GM12873 (cell line): Measurements from ENCODE around the gene OPCML.

Experiments
- TF ChIP-seq, protein P1 (sequence below): IDR thresholded peaks from 2 replicates; pipeline ENCODE4 v1.5.1; 2012; ENCODE audit warnings: low read depth, mild to moderate bottlenecking, moderate library complexity, low read length, control low read depth; ENCODE audit not compliant: insufficient read depth; ENCODE audit errors: missing control alignments

Gene OPCML

DNA sequence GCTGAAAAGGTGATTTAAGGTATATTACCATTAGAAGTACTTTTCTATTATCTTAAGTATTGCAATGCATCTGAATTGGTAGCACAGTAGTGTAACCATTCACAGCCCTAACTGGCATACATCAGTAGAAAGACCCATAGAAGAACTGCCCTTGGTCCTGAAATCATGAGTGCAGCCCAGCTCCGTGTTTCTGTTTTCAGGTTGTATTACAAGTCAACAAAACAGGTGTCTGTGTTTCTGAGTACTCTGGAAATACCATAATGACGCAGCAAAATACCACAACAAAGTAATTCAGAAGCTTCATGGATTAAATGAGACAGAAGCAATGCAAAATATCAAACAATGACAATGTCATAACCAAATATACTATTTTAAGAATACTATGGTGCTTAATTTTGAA, 226.3 kb downstream of the OPCML start:
- TF ChIP-seq, protein P1, sequence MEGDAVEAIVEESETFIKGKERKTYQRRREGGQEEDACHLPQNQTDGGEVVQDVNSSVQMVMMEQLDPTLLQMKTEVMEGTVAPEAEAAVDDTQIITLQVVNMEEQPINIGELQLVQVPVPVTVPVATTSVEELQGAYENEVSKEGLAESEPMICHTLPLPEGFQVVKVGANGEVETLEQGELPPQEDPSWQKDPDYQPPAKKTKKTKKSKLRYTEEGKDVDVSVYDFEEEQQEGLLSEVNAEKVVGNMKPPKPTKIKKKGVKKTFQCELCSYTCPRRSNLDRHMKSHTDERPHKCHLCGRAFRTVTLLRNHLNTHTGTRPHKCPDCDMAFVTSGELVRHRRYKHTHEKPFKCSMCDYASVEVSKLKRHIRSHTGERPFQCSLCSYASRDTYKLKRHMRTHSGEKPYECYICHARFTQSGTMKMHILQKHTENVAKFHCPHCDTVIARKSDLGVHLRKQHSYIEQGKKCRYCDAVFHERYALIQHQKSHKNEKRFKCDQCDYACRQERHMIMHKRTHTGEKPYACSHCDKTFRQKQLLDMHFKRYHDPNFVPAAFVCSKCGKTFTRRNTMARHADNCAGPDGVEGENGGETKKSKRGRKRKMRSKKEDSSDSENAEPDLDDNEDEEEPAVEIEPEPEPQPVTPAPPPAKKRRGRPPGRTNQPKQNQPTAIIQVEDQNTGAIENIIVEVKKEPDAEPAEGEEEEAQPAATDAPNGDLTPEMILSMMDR: no peak

DNA sequence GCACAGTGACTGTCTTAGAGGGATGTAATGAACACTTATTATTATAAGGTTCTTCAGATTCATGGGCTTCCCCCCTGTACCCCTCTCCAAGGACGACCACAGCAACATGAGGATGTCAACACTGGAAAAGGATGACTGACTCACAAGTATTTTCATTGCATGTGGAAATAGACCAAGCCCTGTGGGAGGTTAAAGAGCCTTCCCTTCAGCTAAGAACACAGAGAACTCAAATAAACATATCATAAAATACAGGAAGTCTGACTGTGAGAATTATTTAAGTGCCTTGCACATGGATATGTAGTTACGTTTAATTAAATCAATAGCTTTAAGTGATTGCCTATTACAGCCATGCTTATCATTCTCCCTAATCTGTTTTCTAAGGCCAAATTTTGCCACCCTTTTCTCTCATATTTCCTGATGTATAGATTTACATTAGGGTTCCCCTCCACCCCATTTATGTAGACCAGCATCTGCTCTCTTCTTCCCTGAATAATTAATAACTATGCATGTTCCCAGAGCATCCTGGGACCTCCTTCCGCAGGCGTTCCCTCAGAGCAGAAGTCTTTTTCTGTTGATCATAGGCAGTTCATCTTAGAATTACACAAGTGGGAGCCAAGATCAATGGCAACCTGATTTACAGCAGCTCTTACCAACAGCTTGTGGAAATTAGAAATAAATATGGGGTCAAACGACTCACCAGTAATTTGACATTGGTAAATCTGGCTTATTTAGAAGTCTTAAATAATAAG, 226.9 kb downstream of the OPCML start:
- TF ChIP-seq, protein P1: no peak

DNA sequence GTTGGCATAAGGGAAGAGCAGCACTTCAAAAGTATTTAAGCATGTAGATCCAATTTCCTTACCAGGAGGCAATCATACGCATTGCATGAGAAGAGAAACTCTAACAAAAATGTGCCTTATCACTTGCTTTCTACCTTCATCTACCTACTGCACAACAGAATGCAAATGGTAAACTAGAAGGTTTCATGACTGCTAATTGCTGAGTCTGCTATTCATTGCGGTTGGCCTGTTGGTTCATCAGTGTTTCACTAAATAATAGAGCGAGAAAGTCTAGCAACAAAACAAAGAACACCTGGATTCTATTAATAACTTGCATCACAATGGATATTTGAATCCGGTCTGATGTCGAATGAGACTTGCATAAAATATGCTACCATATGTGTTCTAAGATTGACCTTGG, 229.0 kb downstream of the OPCML start:
- TF ChIP-seq, protein P1: no peak

DNA sequence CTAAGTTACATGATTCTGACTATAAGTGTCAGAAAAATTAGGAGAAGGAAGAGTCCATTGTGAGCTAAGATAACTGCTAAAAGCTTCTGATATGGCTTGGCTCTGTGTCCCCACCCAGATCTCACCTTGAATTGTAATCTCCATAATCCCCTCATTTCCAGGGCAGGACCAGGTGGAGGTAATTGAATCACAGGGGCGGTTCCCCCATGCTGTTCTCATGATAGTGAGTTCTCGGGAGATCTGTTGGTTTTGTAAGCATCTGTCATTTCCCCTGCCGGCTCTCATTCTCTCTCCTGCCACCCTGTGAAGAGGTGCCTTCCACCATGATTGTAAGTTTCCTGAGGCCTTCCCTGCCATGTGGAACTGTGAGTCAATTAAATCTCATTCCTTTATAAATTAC, 230.2 kb downstream of the OPCML start:
- TF ChIP-seq, protein P1: no peak

DNA sequence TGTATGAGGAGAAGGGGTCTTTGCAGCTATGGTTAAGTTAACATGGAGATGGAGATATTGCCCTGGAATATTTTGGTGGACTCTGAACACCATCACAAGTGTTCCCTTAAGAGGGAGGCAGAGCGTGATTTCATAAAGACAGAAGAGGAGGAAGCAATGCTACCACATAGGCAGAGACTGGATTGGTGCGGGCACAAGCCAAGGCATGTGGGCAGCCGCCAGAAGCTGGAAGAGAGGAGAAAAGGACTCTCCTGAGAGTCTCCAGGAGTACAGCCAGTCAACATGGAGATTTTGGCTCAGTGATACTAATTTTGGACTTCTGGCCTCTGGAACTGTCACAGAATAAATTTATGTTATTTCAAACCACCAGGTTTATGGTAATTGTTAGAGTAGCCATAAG, 231.6 kb downstream of the OPCML start:
- TF ChIP-seq, protein P1: no peak

DNA sequence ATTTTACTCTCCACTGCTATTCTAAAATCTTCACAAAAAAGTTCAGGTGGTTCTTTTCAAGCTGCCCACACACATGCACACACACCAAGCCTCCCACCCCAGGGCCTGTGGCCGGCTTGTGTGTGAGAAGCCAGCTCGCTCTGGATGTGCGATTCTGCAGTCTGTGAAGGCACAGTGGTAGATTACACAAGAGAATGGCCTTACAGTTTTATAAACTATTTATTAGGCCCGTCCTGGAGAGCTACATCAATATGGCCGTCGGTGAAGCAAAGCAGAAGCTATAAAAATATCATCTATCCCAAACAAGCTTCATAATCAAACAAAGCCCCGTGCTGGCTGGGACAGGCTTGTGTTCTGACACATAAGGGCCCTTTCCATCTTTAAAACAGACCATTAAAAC, 240.5 kb downstream of the OPCML start:
- TF ChIP-seq, protein P1: no peak

DNA sequence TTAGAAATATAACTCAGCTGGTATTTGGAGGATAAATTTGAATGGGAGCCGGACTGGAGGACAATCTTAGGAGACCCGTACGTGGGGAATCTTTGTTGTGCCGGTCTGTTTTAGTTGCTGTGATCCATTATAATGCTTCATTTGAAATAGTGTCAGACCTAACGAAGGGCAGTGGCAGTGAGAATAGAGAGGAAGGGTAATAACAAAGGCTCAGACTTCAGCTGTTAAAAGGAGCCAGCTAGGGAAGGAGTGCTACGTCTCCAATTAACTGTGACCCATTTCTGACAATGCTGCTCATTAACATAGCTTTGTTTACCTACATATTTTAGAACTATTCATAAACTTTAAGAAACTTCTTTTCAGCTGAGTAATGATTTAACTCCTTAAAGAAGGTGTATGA, 246.9 kb downstream of the OPCML start:
- TF ChIP-seq, protein P1: no peak
